ENCODE results near the gene TADA3. TPM values are rescaled to one million over a fixed set of nuclear protein-coding genes. Genes with fewer than 3 reads are reported as not detected.

TADA3 gene
- total and polyA plus RNA-seq, 2 of the 4 experiments (the other 2 are of a cell fraction) = 68.0 to 83.0 TPM

GRCh38 chr3:9743548-9743947 lies 48.7 kb downstream of the TADA3 start:
- no peak overlapping the region for H3K27ac ChIP-seq (ENCODE audit: insufficient read depth, low read length)
- no peak overlapping the region for H2AK5ac ChIP-seq (ENCODE audit: low read depth, low read length)
- TF ChIP-seq CTCF (conservative IDR thresholded peaks at IDR 0.05; ENCODE audit: low read depth, low read length) (no peak), RCOR1 (IDR thresholded peaks at IDR 0.05; ENCODE audit: insufficient replicate concordance, low read length) (no peak), POLR2A (IDR thresholded peaks at IDR 0.05; ENCODE audit: low read depth, low read length) (no peak), NFE2L2 (IDR thresholded peaks at IDR 0.05; ENCODE audit: low read depth, low read length) (no peak), USF2 (IDR thresholded peaks at IDR 0.05; ENCODE audit: low read depth, low read length) (no peak), MAFK (IDR thresholded peaks at IDR 0.05; ENCODE audit: low read depth, low read length) (no peak), RAD21 (IDR thresholded peaks at IDR 0.05; ENCODE audit: low read length) (no peak), RFX5 (IDR thresholded peaks at IDR 0.05; ENCODE audit: low read depth, low read length) (no peak), ELK1 (IDR thresholded peaks at IDR 0.05; ENCODE audit: borderline replicate concordance, low read depth, low read length) (no peak), BHLHE40 (IDR thresholded peaks at IDR 0.05; ENCODE audit: low read depth, low read length) (no peak), CHD1 (IDR thresholded peaks at IDR 0.05; ENCODE audit: low read depth, low read length) (no peak)
- WGBS, 2 experiments (ENCODE audit: extremely low coverage in 2 of 2, insufficient read length in 1 of 2) = 96% methylated on average over 18 of the region's 18 CpGs; no CpG with 5 or more reads in 1 of the 2 experiments
- H3K23ac ChIP-seq (ENCODE audit: low read depth, low read length) = no peak overlapping the region
- H3K14ac ChIP-seq (replicated peaks; ENCODE audit: low read depth, low read length) = no peak overlapping the region
- DNase-seq (no peak), ATAC-seq (ENCODE audit: low read depth) (no peak)
- peaks cover 6% of the 10 kb centered on the region; the same call in 1 of the 2 replicates for H4K20me1 ChIP-seq (ENCODE audit: insufficient read depth, low read length)
- no peak overlapping the region for H3K4ac ChIP-seq (ENCODE audit: low read depth, low read length)
- H2AK9ac ChIP-seq (replicated peaks; ENCODE audit: low read depth, low read length, poor library complexity) = no peak overlapping the region
- peaks cover 13% of the 10 kb centered on the region for H3K4me1 ChIP-seq (ENCODE audit: control insufficient read depth, insufficient read depth, low read length)
- H2BK20ac ChIP-seq (ENCODE audit: low read depth, low read length) = no peak overlapping the region
- in situ Hi-C loops (cut with MboI; ENCODE audit: low sequenced_read_pairs) (no loop called here), intact Hi-C loops (cut with micrococcal nuclease) (no loop called here), dilution Hi-C loops (cut with HindIII; ENCODE audit: low sequenced_read_pairs, unreplicated experiment) (no loop called here)
- H2BK120ac ChIP-seq (ENCODE audit: low read depth, low read length) = no peak overlapping the region
- peaks cover 86% of the 10 kb centered on the region for H3K36me3 ChIP-seq (ENCODE audit: control insufficient read depth, insufficient read depth, low read length)
- no peak overlapping the region for H4K5ac ChIP-seq (ENCODE audit: low read depth, low read length)
- no peak overlapping the region for H3K9ac ChIP-seq (ENCODE audit: low read depth, low read length)
- no peak overlapping the region for H3K4me2 ChIP-seq (ENCODE audit: low read depth, low read length)
- H4K8ac ChIP-seq (ENCODE audit: low read depth in 2 of 2, low read length in 2 of 2) = no peak overlapping the region
- no peaks in the 10 kb centered on the region for H3K27me3 ChIP-seq (ENCODE audit: control insufficient read depth, insufficient read depth, low read length)
- no peak overlapping the region for H3K4me3 ChIP-seq (ENCODE audit: insufficient read depth, low read depth, low read length)
- BruUV-seq (replicated peaks) = no TSS peak
- H2BK5ac ChIP-seq (ENCODE audit: low read depth, low read length, poor library complexity, severe bottlenecking) = no peak overlapping the region
- H2AFZ ChIP-seq (replicated peaks; ENCODE audit: low read length, poor library complexity) = no peak overlapping the region
- peaks cover 22 to 32% of the 10 kb centered on the region in 2 experiments for H3K79me1 ChIP-seq (ENCODE audit: low read depth in 1 of 2, low read length in 2 of 2)
- H3K18ac ChIP-seq (ENCODE audit: low read depth, low read length) = no peak overlapping the region
- no peak overlapping the region for H2BK15ac ChIP-seq (ENCODE audit: low read depth, low read length)
- CTCF ChIA-PET = no interaction called here
- H3K9me3 ChIP-seq (ENCODE audit: control insufficient read depth, insufficient read depth, low read length) = no peaks in the 10 kb centered on the region
- POLR2A ChIA-PET (ENCODE audit: unreplicated experiment) = no interaction called here
- H3K9me1 ChIP-seq (ENCODE audit: insufficient read depth, low read length) = peaks cover 11% of the 10 kb centered on the region
- H4K91ac ChIP-seq (ENCODE audit: insufficient read depth, low read depth, low read length) = no peak overlapping the region
- H3K56ac ChIP-seq (ENCODE audit: extremely low read depth, insufficient read depth, low read length) = no peak overlapping the region

All from IMR-90 (cell line).